OCI-LY3 (cell line): ENCODE data around the gene TAF4.
"Not testable (repeated sequence)": the region's sequence is repeated elsewhere in the genome, so short reads cannot be mapped to it uniquely, and the experiment has no call there.

ENCODE experiments used
- H2AFZ ChIP-seq: fragments of 200-600, 300-600 bp; shearing (Covaris generic); 2 replicates; pipeline ENCODE4 v1.6.0; 2014; ENCODE audit warnings: antibody characterized with exemption, low read depth, low read length
- H3K27ac ChIP-seq: fragments of 200-600, 300-600 bp; sonication (generic); 2 replicates; pipeline ENCODE4 v1.5.1; 2014; ENCODE audit warnings: mild to moderate bottlenecking, low read length, moderate library complexity, mixed read lengths
- H3K27me3 ChIP-seq: fragments of 200-600, 300-600 bp; sonication (generic); 2 replicates; pipeline ENCODE4 v1.6.1; 2014; ENCODE audit warnings: low read depth, low read length, mixed read lengths
- H3K36me3 ChIP-seq: fragments of 200-600, 300-600 bp; sonication (generic); replicated peaks from 2 replicates; pipeline ENCODE3; 2014; ENCODE audit warnings: low read depth, low read length, mixed read lengths
- H3K4me1 ChIP-seq: fragments of 300-600, 200-600 bp; sonication (generic); 2 replicates; pipeline ENCODE4 v1.6.1; 2014; ENCODE audit warnings: low read length, mixed read lengths
- H3K4me2 ChIP-seq: fragments of 200-600, 300-600 bp; sonication (generic); 2 replicates; pipeline ENCODE4 v1.6.1; 2014; ENCODE audit warnings: low read length, mixed read lengths
- H3K4me3 ChIP-seq: fragments of 300-600, 200-600 bp; sonication (generic); 2 replicates; pipeline ENCODE4 v1.5.1; 2014; ENCODE audit warnings: antibody characterized with exemption, mild to moderate bottlenecking, low read length, moderate library complexity
- H3K79me2 ChIP-seq: fragments of 300-600, 200-600 bp; shearing (Covaris generic); 2 replicates; pipeline ENCODE4 v1.6.1; 2014; ENCODE audit warnings: mild to moderate bottlenecking, low read length, mixed read lengths
- H3K9ac ChIP-seq: fragments of 300-600, 200-600 bp; shearing (Covaris generic); 2 replicates; pipeline ENCODE4 v1.6.0; 2014; ENCODE audit warnings: mild to moderate bottlenecking, low read length, moderate library complexity
- H3K9me3 ChIP-seq: fragments of 200-600, 300-600 bp; shearing (Covaris generic); 2 replicates; pipeline ENCODE4 v1.6.1; 2014; ENCODE audit warnings: low read length, mixed read lengths; ENCODE audit not compliant: insufficient read depth
- H4K20me1 ChIP-seq: fragments of 200-600, 300-600 bp; sonication (generic); 2 replicates; pipeline ENCODE4 v1.6.1; 2016; ENCODE audit warnings: low read length, mixed read lengths; ENCODE audit not compliant: insufficient read depth
- EZH2phosphoT487 ChIP-seq: fragments of 200-600 bp; shearing (Covaris generic); IDR thresholded peaks from 2 replicates; pipeline ENCODE4 v1.6.1; 2018; ENCODE audit warnings: antibody characterized with exemption, mixed run types, low read depth
- TF ChIP-seq, protein P1 (sequence below): fragments of 200-600, 300-600 bp; sonication (generic); IDR thresholded peaks from 2 replicates; pipeline ENCODE4 v1.5.1; 2014; ENCODE audit warnings: antibody characterized with exemption, low read length, low read depth

Gene TAF4

GRCh38 chr20:61973515-61974356 is 91.9 kb downstream of the TAF4 start:
- H4K20me1 ChIP-seq = no peaks in the 10 kb centered on the region
- no peak overlapping the region for H3K4me2 ChIP-seq

DNA sequence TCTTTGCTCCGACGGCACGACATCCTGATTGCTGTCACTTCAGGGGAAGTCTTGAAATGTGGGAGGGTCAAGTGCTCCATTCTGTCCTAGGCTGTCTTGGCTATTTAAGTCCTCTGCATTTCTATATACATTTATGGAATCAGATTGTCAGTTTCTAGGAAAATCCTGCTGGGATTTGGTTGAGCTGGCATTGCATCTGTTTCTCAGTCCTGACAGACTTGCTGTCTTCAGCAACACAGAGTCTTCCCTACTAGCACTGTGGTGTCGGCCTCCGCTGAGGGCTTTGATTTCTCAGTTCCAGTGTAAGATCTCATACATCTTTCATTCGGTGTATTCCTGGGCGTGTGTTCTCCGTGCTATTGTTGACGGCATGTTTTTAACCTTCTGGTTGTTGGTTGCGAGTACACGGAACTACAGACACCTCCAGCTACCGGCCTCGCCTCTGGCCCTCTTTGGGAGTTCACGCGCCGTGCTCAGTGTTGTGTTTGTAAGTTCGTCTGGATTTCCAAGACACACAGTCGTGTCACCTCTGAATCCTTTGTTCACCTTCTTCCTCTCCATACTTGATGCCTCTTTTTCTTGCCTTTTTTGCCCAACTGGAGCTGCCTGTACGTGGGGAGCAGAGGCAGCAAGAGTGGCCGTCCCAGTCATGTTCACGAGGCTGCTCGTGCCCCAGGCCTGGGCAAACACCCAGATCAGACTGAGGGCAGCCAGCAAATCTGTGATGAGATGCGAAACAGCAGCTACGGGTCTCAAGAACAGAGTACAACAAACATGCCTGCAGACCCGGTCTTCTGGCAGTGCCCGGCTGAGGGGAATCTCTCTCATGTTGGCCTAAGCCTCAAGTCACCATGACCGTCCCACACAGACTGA is 92.8 kb downstream of the TAF4 start:
- Histone ChIP-seq H3K4me3 (no peak overlapping the region), H3K9me3 (no peaks in the 10 kb centered on the region), H4K20me1 (no peaks in the 10 kb centered on the region), H3K4me2 (no peak overlapping the region), H3K9ac (no peak overlapping the region), H3K36me3 (peaks cover 25% of the 10 kb centered on the region), H3K27me3 (no peaks in the 10 kb centered on the region), H2AFZ (no peak overlapping the region), H3K27ac (no peak overlapping the region), H3K4me1 (no peaks in the 10 kb centered on the region), H3K79me2 (0 out of 2 replicates have a peak, but pooled peaks cover 3% of the 10 kb centered on the region)
- no peak for TF ChIP-seq EZH2phosphoT487
- TF ChIP-seq, protein P1, sequence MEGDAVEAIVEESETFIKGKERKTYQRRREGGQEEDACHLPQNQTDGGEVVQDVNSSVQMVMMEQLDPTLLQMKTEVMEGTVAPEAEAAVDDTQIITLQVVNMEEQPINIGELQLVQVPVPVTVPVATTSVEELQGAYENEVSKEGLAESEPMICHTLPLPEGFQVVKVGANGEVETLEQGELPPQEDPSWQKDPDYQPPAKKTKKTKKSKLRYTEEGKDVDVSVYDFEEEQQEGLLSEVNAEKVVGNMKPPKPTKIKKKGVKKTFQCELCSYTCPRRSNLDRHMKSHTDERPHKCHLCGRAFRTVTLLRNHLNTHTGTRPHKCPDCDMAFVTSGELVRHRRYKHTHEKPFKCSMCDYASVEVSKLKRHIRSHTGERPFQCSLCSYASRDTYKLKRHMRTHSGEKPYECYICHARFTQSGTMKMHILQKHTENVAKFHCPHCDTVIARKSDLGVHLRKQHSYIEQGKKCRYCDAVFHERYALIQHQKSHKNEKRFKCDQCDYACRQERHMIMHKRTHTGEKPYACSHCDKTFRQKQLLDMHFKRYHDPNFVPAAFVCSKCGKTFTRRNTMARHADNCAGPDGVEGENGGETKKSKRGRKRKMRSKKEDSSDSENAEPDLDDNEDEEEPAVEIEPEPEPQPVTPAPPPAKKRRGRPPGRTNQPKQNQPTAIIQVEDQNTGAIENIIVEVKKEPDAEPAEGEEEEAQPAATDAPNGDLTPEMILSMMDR = no peak

More at GRCh38 chr20:61973515-61974356, 91.9 kb downstream of the TAF4 start:
- peaks cover 27% of the 10 kb centered on the region for H3K36me3 ChIP-seq
- H3K27ac ChIP-seq = no peak overlapping the region
- H3K4me1 ChIP-seq = no peaks in the 10 kb centered on the region
- H3K4me3 ChIP-seq = no peak overlapping the region
- TF ChIP-seq, protein P1 = no peak
- no peak for TF ChIP-seq EZH2phosphoT487
- 0 out of 2 replicates have a peak, but pooled peaks cover 3% of the 10 kb centered on the region for H3K79me2 ChIP-seq
- H3K9ac ChIP-seq = no peak overlapping the region
- no peaks in the 10 kb centered on the region for H3K9me3 ChIP-seq
- H3K27me3 ChIP-seq = no peaks in the 10 kb centered on the region
- H2AFZ ChIP-seq = no peak overlapping the region

DNA sequence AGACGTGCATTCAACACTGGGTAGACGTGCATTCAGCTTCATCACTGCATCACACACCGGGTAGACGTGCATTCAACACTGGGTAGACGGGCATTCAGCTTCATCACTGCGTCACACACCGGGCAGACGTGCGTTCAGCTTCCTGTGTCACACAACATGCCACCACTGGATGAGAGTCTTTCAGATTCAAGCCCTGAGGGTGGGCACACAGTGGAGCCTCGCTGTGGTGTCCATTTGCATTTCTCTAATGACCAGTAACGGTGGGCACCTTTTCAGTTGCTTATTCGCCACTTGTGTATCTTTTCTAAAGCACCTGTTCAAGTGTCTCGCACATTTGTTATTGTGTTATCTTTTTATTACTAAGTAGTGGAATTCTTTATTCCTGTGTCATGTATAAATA is 94.1 kb downstream of the TAF4 start:
- H4K20me1 ChIP-seq, H3K9ac ChIP-seq, H3K27me3 ChIP-seq, H3K27ac ChIP-seq, H3K4me3 ChIP-seq, H3K4me2 ChIP-seq, H3K9me3 ChIP-seq, H3K79me2 ChIP-seq, H2AFZ ChIP-seq, H3K4me1 ChIP-seq: not testable (repeated sequence)
- H3K36me3 ChIP-seq = peaks cover 25% of the 10 kb centered on the region

DNA sequence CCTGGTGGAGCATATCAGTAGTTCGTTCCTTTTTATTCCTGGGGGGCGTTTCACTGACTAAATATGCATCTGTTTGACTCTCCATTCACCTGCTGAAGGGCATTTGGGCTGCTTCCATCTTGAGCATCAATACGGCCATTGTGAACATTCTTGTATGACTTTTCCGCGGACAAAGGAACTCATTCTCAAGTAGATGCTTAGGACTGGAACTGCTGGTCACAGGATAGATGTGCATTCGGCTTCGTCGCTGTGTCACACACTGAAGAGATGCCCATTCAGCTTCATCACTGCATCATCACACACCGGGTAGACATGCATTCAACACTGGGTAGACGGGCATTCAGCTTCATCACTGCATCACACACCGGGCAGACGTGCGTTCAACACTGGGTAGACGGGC is 95.3 kb downstream of the TAF4 start:
- no peak for TF ChIP-seq EZH2phosphoT487
- TF ChIP-seq, protein P1 = no peak
- H3K79me2 ChIP-seq = no peaks in the 10 kb centered on the region
- H2AFZ ChIP-seq = no peak overlapping the region

More for the DNA sequence above, 95.3 kb downstream of the TAF4 start:
- Histone ChIP-seq H3K9me3 (no peaks in the 10 kb centered on the region), H3K4me2 (no peak overlapping the region), H3K4me3 (no peak overlapping the region), H3K27me3 (no peaks in the 10 kb centered on the region), H3K27ac (no peak overlapping the region), H4K20me1 (no peaks in the 10 kb centered on the region), H3K9ac (no peak overlapping the region), H3K4me1 (no peaks in the 10 kb centered on the region), H3K36me3 (peaks cover 22% of the 10 kb centered on the region)
